ENCODE results near the gene MRGPRG. TPM values are rescaled to one million over a fixed set of nuclear protein-coding genes. Genes with fewer than 3 reads are reported as not detected.

Gene MRGPRG
- total RNA-seq, 2 donors from 2014 or later: not detected

DNA sequence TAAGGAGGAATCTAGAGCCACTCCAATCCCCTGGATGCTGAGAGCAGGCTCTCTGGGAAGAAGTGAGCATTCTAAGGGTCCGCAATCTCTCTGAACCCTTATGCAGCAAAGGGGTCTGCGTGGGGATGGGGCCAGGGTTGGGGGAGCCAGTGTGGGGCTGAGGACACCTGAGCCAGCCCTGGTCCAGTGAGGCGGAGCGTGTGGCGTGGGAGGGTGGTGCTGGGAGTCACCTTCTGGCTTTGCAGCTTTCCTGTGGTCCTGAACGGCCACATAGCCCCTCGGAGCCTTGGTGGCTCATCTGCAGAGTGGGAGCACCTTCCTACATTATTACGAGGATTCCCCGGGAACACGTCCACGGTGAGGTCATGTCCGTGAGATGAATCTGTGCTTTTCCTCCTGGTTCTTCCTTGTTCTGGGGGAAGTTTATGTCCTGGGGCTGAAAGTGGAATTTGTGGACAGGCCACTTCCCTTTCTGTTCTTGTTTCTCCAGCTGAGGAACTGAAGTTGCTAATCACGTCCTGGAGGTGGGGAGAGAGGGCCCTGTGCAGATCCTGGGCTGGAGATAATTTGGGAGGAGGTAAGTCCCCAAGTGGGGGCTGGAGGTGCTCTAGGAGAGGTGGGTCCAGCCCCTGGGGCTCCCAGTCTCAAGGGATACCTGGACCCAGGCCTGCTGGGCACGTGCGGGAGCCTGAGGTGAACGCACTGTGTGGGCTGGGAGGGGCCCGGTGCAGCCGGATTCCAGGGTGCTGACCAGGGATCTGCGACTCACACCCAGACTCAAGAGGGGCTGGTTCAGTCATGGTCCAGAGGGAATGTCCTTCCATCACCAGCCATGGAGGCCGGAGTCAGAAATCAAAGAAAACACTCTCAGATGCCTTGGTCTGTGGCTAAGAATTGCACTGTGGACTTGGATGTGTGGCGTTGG lies 7.5 kb upstream of the MRGPRG start:
- H3K27me3 ChIP-seq: no peaks in the 10 kb centered on the region
- no peak overlapping the region for H3K27ac ChIP-seq
- DNase-seq (ENCODE audit: low spot score): peak; percentile 56
- no peaks in the 10 kb centered on the region for H3K36me3 ChIP-seq
- H3K4me1 ChIP-seq: no peaks in the 10 kb centered on the region
- no peak overlapping the region for H3K4me3 ChIP-seq
- TF ChIP-seq, protein P1, sequence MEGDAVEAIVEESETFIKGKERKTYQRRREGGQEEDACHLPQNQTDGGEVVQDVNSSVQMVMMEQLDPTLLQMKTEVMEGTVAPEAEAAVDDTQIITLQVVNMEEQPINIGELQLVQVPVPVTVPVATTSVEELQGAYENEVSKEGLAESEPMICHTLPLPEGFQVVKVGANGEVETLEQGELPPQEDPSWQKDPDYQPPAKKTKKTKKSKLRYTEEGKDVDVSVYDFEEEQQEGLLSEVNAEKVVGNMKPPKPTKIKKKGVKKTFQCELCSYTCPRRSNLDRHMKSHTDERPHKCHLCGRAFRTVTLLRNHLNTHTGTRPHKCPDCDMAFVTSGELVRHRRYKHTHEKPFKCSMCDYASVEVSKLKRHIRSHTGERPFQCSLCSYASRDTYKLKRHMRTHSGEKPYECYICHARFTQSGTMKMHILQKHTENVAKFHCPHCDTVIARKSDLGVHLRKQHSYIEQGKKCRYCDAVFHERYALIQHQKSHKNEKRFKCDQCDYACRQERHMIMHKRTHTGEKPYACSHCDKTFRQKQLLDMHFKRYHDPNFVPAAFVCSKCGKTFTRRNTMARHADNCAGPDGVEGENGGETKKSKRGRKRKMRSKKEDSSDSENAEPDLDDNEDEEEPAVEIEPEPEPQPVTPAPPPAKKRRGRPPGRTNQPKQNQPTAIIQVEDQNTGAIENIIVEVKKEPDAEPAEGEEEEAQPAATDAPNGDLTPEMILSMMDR (IDR thresholded peaks at IDR 0.05): no peak
- H3K9me3 ChIP-seq: no peaks in the 10 kb centered on the region

DNA sequence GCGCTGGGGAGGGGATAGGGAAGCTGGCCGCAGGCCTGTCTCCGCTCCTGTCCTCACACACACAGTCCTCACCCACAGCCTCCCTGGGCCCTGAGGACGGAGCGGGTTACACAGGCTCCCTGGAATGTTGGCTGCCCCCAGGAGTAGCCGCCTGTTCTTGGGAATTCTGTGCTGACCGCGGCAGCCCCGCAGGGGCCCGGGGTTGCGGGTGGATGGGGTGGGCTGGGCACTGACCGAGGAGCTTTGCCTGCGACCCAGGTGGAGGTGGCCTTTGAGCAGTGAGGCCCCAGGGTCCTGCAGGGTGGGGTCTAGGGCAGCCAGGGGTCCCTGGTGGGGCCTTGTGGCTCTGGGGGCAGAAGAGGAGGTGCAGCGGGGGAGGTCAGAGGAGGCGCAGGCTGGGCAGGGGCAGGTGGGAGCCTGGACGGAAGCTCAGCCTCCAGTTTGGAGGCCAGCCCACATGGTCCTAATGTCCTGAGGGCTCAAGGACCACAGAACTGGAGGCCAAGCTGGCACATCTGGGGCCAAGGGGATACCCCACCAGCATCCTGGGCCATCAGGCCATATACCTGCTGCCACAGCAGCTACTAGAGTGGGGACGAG lies 6.6 kb upstream of the MRGPRG start:
- peak; percentile 50 for DNase-seq (ENCODE audit: low spot score)
- Histone ChIP-seq H3K27ac (no peak overlapping the region), H3K4me3 (no peak overlapping the region), H3K4me1 (no peaks in the 10 kb centered on the region), H3K36me3 (no peaks in the 10 kb centered on the region), H3K9me3 (no peaks in the 10 kb centered on the region), H3K27me3 (no peaks in the 10 kb centered on the region)
- TF ChIP-seq, protein P1 (IDR thresholded peaks at IDR 0.05): no peak

- no peaks in the 10 kb centered on the region for H3K36me3 ChIP-seq
Measured at GRCh38 chr11:3224401-3225057, 5.9 kb upstream of the MRGPRG start.

DNA sequence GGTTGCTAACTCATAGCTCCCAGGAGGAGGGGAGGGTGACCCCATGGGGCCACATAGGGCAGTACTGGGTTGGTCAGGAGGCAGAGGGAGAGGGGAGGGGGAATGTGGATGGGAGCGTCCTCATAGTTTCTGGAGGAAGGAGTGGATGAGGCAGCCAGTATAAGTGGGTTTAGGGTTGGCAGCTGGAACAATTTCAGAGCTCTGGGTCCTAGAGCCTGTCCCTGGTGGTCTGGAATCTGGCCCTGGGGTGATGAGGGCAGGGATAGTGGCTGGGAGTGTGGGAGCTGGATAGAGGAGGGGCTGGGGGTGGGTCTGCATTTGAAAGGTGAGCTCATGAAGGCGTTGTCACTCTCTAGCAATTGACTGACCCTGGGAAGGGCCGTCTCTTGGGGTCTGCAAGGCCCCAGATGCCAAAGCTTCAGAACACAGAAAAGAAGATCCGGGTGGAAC lies 5.3 kb upstream of the MRGPRG start:
- Histone ChIP-seq H3K4me1 (no peaks in the 10 kb centered on the region), H3K9me3 (no peaks in the 10 kb centered on the region), H3K27me3 (no peaks in the 10 kb centered on the region), H3K27ac (no peak overlapping the region), H3K4me3 (no peak overlapping the region), H3K36me3 (no peaks in the 10 kb centered on the region)
- TF ChIP-seq, protein P1 (IDR thresholded peaks at IDR 0.05): no peak
- no peak for DNase-seq (ENCODE audit: low spot score)

More at GRCh38 chr11:3224401-3225057, 5.9 kb upstream of the MRGPRG start:
- no peaks in the 10 kb centered on the region for H3K9me3 ChIP-seq
- no peaks in the 10 kb centered on the region for H3K27me3 ChIP-seq
- H3K4me3 ChIP-seq: no peak overlapping the region
- DNase-seq (ENCODE audit: low spot score): no peak
- TF ChIP-seq, protein P1 (IDR thresholded peaks at IDR 0.05): no peak
- no peak overlapping the region for H3K27ac ChIP-seq
- no peaks in the 10 kb centered on the region for H3K4me1 ChIP-seq

DNA sequence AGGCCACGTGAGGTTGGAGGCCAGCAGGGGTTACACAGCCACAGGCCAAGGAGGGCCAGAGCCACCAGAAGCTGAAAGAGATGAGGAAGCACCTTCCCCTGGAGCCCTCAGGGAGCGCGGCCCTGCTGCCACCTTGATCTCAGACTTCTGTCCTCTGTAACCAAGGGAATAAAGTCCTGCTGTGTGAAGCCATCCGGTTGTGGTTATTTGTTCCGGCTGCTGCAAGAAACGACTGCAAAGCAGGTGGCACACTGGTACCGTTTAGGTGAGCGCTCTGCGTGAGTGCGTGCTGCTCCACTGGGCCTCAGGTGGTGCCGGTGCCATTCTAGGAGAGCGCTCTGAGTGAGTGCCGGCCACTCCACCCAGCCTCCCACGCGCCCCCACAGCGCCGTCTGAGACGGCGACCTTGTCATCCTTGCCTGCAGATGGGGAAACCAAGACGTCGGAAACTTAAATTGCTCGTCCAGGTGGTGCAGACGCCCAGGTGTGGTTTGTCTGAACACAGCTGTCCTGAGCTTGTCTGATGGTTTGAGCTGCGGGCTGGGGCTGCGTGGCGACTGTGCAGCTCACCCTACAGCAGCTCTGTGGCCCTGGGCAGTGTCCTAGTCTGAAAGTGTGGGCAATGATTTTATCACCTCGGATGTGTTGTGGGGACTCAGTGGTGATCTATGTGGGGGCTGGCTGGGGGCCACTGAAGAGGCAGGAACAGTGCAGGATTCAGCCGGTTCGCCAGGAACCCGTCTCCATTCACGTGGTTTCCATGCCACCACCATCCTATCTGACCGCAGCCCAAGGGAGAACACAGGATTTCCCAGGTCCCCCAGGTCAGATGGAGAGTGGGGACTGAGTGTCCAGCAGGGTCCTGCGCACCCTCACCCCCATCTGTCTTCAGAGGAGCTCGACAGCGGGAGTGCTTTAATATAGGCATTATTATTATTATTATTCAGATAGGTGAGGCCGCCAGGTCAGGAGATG lies 4.6 kb upstream of the MRGPRG start:
- Histone ChIP-seq H3K4me3 (no peak overlapping the region), H3K27ac (no peak overlapping the region), H3K4me1 (no peaks in the 10 kb centered on the region), H3K9me3 (no peaks in the 10 kb centered on the region), H3K36me3 (no peaks in the 10 kb centered on the region), H3K27me3 (no peaks in the 10 kb centered on the region)
- no peak for DNase-seq (ENCODE audit: low spot score)
- TF ChIP-seq, protein P1 (IDR thresholded peaks at IDR 0.05): no peak

Data from right atrium auricular region (tissue), 2 donors.